ENCODE measurements around the gene NAGPA. TPM values are rescaled to one million over a fixed set of nuclear protein-coding genes. Genes with fewer than 3 reads are reported as not detected.

NAGPA gene
- total RNA-seq, 4 donors from 2014 or later: 26.0 to 46.8 (median 30.8) TPM

- intact Hi-C loops (cut with DNase I): no loop called here
- 33 to 40% methylated on average over 12 of the region's 12 CpGs for WGBS, 2 donors
- TF ChIP-seq CTCF (IDR thresholded peaks at IDR 0.05) (no peak), POLR2A (IDR thresholded peaks at IDR 0.05) (no peak)
- Histone ChIP-seq H3K4me3 (replicated peaks in 1 of 3) (peak overlapping the region in 1 of 3 donors; percentile 98), H3K9me3 (no peaks in the 10 kb centered on the region), H3K27ac (no peak overlapping the region), H3K36me3 (no peaks in the 10 kb centered on the region), H3K27me3 (no peaks in the 10 kb centered on the region), H3K4me1 (peaks cover 14 to 15% of the 10 kb centered on the region in 2 donors)
- DNase-seq: no peak
Measured at GRCh38 chr16:5032748-5033167, 977 bp downstream of the NAGPA start.

GRCh38 chr16:5031601-5032000, 2.1 kb downstream of the NAGPA start:
- no peaks in the 10 kb centered on the region for H3K27me3 ChIP-seq
- no peak for DNase-seq
- intact Hi-C loops (cut with DNase I): no loop called here

GRCh38 chr16:5030251-5030870, 3.4 kb downstream of the NAGPA start:
- no peak for DNase-seq
- 86 to 90% methylated on average over 11 to 12 of the region's 12 CpGs for WGBS, 2 donors
- TF ChIP-seq POLR2A (IDR thresholded peaks at IDR 0.05) (no peak), CTCF (IDR thresholded peaks at IDR 0.05) (no peak)

More at GRCh38 chr16:5031601-5032000, 2.1 kb downstream of the NAGPA start:
- H3K36me3 ChIP-seq: no peaks in the 10 kb centered on the region
- H3K27ac ChIP-seq: no peak overlapping the region
- no peak overlapping the region for H3K4me3 ChIP-seq (replicated peaks in 1 of 3)
- H3K9me3 ChIP-seq: no peaks in the 10 kb centered on the region
- H3K4me1 ChIP-seq: peaks cover 14 to 15% of the 10 kb centered on the region in 2 donors
- no peak for TF ChIP-seq CTCF (IDR thresholded peaks at IDR 0.05)
- no peak for TF ChIP-seq POLR2A (IDR thresholded peaks at IDR 0.05)
- WGBS, 2 donors: 88 to 89% methylated on average over 7 of the region's 7 CpGs

GRCh38 chr16:5028950-5029475, 4.7 kb downstream of the NAGPA start:
- H3K27me3 ChIP-seq: no peaks in the 10 kb centered on the region
- intact Hi-C loops (cut with DNase I): no loop called here
- H3K9me3 ChIP-seq: no peaks in the 10 kb centered on the region
- no peak overlapping the region for H3K27ac ChIP-seq
- 90 to 91% methylated on average over 18 of the region's 18 CpGs for WGBS, 2 donors
- H3K36me3 ChIP-seq: no peaks in the 10 kb centered on the region
- peaks cover 7 to 8% of the 10 kb centered on the region in 2 donors for H3K4me1 ChIP-seq
- no peak for DNase-seq
- no peak overlapping the region for H3K4me3 ChIP-seq (replicated peaks in 1 of 3)
- TF ChIP-seq CTCF (IDR thresholded peaks at IDR 0.05) (no peak), POLR2A (IDR thresholded peaks at IDR 0.05) (no peak)

More at GRCh38 chr16:5030251-5030870, 3.4 kb downstream of the NAGPA start:
- Histone ChIP-seq H3K9me3 (no peaks in the 10 kb centered on the region), H3K4me3 (replicated peaks in 1 of 3) (no peak overlapping the region), H3K36me3 (no peaks in the 10 kb centered on the region), H3K4me1 (peaks cover 14 to 15% of the 10 kb centered on the region in 2 donors), H3K27me3 (no peaks in the 10 kb centered on the region), H3K27ac (no peak overlapping the region)
- intact Hi-C loops (cut with DNase I): no loop called here

GRCh38 chr16:5027575-5028235, 6.0 kb downstream of the NAGPA start:
- H3K27me3 ChIP-seq: no peaks in the 10 kb centered on the region
- intact Hi-C loops (cut with DNase I): no loop called here
- DNase-seq: no peak
- WGBS, 2 donors: 94 to 96% methylated on average over 14 to 15 of the region's 32 CpGs
- TF ChIP-seq CTCF (IDR thresholded peaks at IDR 0.05): no peak
- no peak for TF ChIP-seq POLR2A (IDR thresholded peaks at IDR 0.05)
- H3K27ac ChIP-seq: no peak overlapping the region
- peaks cover 1 to 3% of the 10 kb centered on the region in 2 donors for H3K4me1 ChIP-seq
- H3K4me3 ChIP-seq (replicated peaks in 1 of 3): no peak overlapping the region
- no peaks in the 10 kb centered on the region for H3K9me3 ChIP-seq
- H3K36me3 ChIP-seq: no peaks in the 10 kb centered on the region

Measured in thyroid gland (tissue), 4 donors.